NCI-H187 treated with DMSO at 0.1 percent for 48 hours (cell line): ENCODE data around the gene IGSF21.

Experiments
- DNase-seq: peaks from one replicate; lab custom pipeline; 2025; lab: John Stamatoyannopoulos, UW

The IGSF21 gene

DNA sequence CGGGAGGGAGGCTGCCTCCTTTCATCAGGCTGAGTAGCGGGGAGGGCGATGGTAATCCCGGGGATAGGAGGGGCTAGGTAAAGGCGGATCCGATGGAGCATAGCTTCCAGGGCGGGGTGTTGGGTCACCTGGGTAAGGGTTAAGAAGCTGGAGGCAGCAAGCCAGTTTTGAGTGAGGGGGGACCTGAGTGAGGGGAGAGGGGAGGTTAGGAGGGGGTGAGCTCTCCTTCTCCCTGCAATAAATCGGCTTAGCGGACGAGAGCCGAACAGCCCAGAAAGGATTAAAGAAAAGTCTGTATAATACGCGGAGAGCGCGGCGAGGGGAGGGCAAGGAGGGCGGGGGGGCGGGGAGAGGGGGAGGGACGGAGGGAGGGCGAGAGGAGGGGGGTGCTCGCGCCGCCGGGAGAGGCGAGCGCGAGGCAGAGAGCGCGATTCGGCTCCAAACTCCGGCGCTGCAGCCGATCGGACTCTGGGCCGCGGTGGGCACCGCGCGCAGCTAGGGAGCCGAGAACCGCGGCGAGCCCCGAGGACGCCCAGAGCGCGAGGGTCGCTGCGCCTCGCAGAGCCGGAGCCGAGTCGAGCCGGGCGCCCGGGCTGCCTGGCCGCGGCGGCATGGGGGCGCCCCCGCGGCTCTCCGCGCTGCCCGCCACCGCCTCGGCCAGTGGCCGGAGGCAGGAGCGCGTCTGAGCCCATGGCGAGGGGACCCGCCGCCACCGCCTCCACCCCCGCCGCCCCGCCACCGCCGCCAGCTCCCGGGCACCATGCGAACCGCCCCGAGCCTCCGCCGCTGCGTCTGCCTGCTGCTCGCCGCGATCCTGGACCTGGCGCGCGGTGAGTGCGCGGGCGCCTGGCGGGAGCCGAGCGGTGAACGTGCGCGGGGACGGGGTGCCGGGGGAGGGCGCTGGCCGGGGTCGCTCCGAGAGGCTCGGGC, at the start of gene IGSF21:
TSS of gene IGSF21 (plus strand) at position 430 of the 930 bp plus-strand sequence. CDS start at position 761, 331 bp downstream.
- no peak for DNase-seq

DNA sequence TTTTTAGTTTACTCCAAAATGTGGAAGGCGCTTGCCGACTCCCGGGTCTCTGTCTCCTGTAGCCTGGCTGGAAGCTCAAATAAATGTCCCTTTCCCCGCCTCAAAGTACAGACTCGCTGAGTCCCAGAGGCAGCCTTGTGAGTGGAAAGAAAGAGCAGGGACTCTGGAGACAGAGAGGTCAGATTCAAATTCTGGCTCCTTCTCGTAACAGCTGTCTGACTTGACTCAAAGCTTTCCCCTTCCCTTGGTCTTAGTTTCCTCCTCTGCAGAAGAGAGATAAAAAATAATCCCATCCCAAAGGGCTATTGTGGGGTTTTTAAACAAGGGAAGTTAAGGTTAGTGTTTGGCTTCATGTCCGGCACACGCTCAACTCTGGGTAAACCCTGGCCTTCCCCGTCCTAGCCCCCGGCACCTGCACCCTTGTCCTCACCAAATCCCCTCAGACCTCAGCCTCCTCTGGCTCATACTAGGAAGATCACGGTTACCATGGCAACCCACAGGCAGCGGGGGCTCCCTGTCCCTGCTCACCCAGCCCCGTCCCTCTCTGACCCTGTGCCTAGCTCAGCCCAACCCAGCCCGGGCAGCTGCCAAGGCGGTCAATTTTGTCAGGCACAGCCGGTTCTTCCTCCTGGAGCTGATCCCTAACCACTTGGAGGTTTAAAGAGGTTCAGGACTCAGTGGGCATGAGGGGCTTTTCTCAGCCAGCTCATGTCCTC, 49.2 kb upstream of the IGSF21 start:
- DNase-seq, result no peak

DNA sequence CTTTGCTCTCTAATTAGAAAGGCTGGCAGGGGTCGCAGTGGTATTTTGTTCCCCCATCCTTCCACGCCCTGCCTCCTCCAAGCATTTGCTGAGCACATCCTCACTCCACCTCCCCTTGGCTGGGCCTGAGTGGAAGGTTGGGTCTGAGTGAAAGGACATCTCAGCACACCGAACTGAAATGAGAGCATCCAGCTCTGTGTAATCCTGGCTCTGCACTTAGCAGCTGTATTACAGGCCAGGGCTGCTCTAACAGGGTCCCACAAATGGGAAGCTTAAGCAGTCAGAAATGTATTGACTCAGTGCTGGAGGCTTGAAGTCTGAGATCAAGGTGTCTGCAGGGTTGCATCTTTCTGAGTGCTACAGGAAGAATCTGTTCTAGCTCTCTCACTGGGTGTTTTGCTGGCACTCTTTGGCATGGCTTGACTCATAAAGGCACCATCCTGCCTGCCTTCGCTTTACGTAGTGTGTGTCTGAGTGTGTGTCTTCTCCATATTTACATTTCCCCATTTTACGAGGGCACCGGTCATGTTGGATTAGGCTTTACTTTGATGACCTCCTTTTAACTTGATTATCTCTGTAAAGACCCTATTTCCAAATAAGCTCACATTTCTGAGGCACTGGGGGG, 48.5 kb upstream of the IGSF21 start:
- DNase-seq, result no peak

DNA sequence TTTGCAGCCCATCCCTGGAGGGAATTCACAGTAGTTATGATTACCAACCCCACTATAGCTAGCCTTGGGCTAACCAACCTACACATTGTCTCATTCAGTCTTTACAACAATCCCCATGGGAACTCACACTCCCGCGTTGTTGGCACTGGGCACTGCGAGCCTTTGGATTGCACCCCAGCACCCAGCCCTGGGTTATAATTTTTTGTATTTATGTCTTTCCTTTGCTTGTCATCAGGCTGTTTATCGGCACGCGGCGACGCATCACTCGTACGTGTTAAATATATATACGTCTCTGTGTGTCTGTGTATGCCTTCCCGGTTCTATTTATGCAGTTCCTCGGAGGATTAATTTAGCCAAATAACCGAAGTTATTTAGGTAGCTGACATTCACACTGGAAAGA, 47.2 kb upstream of the IGSF21 start:
- no peak for DNase-seq

DNA sequence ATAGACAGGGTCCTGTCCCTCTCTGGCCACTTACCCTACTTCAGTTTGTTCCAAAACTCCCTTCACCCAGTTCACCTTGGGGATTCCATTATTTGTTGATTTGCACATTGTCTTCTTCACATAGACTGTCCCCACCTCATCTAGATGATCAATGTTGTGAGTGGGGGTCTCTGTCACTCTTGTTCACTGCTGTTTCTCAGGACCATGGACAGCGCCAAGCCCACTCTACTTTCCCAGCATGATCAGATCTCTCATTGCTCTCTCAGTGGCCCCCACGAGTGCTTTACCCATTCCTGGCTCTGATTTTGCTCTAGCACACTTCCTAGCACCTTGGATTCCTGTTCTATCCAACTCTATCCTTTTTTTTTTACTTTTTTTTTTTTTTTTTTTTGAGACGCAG, 45.4 kb upstream of the IGSF21 start:
- DNase-seq, result no peak

DNA sequence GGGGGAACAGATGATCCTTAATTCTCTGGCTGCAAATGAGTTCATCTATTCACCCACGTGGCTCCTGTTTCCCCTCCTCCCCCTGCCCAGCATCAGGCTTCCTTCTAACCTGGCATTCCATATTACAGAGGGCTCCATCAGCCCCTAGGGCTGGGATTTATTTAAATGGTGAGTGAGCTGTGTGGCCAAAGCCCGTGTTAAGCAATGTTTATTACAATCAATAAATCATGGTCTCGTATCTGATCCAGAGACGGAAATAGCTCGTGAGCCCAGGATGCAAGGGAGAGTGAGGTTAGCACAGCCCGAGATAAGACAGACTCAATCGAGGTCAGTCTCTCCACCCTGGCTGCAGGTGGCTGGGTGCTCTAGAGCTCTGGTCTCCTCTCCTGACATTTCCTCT, 43.1 kb upstream of the IGSF21 start:
- DNase-seq, result no peak

DNA sequence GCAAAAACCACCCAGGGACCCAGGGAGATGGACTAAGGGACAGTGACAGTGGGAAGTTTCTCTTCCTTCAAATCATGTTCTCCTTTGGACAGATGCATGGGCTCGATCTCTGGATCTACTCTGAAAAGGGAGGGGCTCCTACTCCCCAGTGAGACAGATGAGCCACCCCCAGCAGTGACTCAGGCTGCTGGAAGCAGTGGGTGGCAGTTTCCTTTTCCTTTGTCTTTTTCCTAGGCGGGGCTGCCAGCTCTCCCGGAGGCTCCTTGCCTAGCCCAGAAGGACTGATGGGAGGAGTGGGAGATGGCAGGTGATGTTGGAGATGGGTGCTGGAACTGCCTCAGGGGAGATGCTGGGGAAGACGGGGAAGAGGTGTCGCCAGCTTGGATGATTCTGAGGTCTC, 41.0 kb upstream of the IGSF21 start:
- no peak for DNase-seq

DNA sequence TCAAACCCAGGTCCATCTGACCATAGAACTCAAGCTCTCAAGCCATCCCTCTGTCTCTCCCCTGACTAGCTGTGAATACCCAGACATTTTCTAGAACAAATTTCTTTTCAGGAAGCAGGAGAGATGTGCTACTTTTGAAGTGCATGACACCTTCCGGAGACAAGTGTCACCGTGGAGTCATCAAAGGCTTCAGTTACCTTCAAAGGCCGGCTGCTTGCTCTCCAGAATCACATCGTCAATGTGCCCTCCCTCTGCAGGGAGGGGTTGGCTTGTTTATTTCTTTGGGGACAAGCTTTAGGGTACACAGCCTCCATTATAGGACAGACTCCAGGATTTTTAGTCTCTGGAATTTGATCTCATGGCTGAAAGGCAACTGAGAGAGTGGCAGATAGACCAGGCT, 37.7 kb upstream of the IGSF21 start:
- DNase-seq, result no peak

DNA sequence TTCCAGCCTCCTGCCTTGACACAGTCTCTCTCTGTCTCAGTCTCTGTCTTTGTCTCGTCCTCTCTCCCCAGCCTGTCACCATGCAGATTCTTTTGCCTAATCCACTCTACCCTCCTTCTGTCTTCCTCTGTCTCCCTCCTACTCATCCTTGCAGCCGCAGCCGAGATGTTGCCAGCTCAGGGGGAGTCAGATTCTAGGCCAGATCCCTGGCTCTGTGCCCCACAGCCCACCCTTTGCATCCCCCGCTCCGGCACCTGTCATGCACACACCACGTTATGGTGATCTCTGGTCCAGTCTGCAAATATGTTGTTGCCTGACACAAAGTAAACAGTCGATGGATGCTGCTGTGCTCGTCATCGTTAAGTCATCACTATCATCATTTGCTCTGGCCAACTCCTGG, 35.5 kb upstream of the IGSF21 start:
- DNase-seq, result no peak

DNA sequence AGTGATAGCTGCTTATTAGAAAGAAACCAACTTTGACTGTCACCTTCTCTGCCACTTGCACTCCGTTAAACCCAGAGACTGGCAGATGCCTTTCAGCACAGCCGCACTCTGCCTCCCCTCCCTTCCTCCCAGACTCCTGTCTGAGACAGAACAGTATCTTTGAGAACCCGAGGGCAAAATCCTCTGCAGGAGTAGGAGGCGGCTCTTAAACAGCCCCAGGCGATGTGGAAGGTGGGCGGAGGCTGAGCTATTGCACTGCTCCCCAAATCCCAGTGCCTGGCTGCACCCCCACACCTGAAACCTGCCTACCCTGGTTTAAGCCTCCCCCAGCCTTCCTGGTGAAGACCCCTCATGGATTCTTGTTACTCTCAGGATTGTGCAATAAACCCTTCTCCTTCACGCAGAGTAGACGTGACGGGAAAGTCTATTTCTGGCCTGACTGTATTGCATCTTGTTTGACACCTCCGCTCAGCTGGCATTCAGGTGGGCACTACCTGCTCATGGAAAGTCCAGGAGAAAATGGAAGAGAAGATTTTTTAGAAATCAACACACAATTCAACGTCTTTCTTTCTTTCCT, 34.4 kb upstream of the IGSF21 start:
- DNase-seq, result no peak

DNA sequence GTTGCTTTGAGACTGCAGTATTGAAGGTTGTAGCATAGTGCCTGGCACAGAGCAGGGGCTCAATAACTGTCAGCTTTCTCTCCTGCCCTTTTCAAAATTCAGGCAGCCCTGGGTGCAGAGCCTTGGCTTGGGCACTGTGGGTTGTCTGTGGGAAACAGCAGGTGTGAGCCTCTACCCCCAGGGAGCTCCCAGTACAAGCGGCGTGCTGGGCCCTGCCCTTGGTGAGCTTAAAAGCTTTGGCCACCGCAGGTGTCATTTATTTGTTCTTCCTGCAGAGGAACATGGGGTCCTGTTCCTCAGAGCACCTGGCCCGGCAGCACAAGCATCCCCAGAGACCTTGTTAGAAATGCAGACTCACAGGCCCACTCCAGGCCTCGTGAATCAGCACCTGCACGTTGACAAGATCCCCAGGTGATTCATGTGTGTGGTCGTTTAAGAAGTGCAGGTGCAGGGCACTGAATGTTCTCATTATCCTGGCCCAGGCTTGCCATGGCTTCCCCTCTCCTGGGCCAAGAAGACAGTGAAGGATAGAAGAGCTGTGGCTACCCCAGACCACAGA, 29.9 kb upstream of the IGSF21 start:
- DNase-seq, result peak; percentile 86

DNA sequence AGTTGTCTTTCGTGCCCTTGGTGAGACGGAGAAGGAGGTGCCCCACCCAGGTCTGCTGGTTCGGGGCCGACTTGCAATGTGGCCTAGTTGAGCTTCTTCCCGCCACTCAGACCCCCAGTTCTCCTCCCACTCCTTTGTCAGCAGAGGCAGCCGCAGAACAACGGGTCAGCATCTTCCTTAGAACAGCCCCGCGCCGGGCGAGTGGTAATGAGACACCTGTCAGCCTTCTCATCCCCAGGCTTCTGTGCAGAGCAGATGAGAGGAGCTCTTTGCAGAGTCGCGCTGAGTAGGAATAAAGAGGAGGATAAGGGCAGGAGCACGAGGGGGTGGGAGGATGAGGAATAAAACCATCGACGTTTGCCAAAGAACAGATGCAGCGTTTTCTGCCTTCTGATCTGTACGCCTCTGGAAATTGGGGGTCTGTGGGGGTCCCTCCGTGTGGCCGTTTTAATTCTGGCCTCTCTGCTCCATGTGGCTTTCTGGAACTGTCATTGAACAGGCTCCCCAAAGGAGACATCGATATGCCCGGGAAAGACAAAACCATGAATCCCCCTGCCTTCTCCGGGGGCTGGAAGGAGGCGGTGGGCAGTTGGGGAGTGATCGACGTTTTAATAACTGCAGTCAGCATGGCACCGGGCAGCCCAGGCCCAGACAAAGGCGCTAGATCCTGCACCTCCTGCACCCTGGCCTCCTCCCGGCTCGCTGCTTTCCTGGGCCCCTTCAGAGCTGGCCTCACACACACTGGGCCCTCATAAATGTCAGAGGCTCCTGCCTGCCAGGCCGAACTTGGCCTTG, 27.5 kb upstream of the IGSF21 start:
- peak; percentile 90 for DNase-seq

DNA sequence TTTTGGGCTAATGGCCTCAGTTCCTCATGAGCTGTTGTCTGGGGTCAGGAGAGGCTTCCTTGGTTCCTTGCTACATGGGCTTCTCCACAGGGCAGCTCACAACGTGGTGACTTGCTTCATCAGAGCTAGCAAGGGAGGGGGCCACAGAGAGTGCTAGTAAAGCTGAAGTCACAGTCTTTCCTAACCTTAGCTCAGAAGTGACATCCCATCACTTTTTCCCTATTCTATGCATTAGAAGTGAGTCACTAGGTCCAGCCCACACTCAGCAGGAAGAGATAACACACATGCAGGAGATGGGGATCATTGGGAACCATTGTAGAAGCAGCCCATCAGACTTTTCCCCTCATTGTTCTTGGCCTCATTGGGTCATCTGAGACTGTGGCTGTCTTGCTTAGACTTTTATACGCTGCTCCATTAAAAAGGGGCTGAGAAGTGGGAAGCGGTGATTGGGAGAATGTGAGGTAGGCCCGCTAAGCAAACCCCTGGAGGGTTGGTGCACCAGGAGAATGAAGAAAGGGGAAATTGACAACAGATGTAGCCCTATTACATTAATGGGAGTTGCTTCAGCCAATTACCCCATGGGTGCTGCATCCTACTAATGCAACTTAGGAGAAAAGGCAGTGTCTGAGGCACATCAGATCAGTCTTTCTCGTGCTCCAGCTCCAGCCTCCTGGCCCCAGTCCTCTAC, 22.1 kb upstream of the IGSF21 start:
- no peak for DNase-seq

DNA sequence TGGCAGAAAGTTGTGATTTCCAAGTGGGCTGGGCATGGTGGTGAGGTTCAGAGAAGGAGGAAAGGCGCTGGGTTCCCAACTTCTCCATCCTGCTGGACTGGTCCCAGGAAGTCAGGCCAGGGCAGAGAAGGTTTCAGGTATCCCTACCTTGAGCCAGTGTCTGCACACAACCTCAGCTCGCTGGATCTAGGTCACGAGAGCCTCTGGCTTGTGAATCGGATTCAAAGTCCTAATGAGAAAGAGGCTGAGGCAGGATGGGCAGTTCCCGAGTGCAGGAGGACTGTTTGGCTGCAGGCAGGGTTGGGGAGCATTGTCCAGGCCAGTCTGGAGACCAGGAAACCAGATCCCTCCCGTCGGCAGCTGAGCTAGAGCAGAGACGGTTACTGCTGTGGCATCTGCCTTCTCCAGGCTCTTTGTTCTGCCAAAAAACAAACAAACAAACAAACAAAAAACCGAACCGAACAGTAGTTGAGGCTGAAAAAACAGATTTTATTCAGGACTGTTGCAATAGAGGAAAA, 19.5 kb upstream of the IGSF21 start:
- no peak for DNase-seq

DNA sequence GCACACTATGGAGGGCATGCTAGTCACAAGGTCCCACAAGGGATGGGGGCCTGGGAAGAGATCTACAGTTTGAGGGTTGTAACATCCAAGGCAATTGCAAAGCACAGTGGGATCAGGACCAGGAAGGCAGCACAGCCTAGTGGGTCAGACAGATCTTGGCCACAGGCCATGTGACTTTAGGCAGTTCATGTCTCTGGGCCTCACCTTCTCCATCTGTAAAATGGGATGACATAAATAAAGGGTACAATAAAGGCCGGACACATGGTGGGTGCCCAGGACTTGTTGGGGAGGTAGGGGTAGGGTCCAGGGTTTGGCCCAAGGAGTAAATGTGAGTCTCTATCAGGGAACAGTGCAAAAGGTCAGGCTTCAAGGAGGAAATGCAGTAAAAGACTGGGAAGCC, 18.1 kb upstream of the IGSF21 start:
- no peak for DNase-seq

DNA sequence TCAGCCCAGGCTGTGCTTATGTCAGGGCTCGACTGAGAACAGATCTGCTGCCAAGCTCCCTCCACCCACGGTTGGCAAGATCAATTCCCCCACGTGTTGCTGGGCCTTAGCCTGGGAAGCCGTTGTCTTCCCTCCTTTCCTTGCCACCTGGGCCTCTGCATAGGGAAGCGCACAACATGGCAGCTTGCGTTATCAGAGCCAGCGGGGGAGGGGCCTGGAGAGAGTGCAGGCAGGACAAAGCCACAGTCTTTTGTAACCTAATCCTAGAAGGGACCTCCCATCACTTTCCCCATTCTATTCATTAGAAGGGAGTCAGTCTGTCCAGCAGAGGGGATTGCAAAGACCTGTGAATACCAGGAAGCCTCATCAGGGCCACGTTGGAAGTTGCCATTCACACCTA, 17.0 kb upstream of the IGSF21 start:
- no peak for DNase-seq

DNA sequence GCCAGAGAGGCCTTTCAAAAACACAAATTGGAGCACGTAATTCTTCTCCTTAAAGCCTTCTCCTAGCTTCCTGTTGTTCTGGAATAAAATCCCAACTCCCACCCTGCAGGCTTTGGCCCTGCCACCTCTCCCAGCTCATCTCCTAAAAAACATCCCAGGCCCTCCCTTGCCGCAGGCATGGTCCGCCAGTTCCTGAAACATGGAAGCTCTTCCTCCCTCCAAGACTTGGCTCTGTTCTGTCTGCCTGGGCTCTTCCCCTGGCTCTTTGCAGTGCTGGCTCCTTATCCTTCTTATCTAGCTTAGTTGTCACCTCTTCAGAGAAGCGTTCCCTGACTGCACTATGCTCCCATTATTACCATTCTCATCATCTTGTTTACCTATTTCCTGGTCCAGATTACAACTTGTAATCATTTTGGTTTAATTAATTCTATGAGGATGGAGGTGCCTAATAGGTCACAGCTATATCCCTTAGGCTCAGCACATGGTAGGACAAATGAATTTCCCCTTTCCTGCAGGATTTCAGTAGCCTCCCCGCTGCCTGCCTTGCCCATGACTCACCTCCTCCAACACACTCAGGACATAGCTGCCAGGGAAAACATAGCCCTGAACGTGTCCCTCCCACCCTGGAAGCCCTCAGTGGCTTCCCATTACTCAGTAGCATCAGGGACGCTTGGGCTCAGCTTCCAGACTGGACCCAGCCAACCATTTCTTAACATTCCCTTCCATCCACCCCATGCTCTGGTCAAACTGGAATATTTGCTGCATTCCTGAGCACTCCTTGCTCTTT, 15.7 kb upstream of the IGSF21 start:
- no peak for DNase-seq

DNA sequence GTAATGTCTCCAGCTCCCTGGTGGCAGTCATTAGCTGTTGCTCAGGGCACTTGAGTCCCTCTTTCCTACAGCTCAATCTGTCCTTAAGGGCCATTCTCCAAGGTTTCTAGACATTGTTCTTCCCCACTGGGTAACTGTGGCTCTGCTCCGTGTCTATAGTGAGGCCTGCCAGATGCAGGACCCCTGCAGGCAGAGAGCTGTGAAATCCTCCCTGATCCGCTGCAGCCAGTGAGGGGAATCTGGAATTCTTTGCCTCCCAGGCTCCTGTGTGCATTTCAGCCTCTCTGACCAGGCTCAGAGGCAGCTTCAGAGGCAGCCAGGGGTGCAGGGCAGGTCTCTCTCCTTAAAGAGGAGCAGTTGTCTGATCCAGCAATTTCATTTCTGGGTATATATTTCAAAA, 14.4 kb upstream of the IGSF21 start:
- no peak for DNase-seq

DNA sequence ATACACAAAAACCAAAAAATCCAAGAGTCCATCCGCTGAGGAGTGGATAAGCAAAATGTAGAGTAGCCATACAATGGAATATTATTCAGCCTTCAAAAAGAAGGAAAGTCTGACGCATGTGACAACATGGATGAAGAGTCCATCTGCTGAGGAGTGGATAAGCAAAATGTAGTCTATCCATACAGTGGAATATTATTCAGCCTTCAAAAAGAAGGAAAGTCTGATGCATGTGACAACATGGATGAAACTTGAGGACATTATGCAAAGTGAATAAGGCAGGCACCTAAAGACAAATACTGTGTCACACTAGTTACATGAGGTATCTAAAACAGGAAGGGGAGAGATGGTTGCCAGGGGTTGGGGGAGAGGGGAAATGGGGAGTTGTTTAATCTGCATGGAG, 14.0 kb upstream of the IGSF21 start:
- DNase-seq, result no peak

DNA sequence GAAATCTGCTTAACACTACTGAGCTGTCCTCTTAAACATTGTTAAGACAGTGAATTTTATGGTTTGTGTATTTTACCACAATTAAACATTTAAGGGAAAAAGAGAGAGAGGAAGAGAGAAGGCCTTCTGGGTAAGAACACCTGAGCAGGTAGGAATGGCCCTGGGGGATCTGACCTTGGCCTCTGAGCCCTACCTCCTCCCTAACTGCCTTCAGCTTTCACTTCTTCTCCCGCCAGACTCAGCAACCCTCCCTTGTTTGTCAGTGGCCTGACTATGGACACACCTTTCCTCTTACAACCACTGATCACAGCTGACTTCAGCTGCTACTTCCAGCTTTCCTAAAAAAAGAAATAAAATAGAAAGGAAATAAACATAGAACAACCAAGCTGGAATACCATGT, 13.5 kb upstream of the IGSF21 start:
- DNase-seq, result no peak
